GM23338 (cell line): ENCODE measurements around the gene NME5.

Experiments
- CREB1 ChIP-seq: fragments of 250-450 bp; sonication (Bioruptor Pico); IDR thresholded peaks from 2 replicates; pipeline ENCODE4 v1.5.0; 2020; ENCODE audit warnings: low read depth, mild to moderate bottlenecking, moderate library complexity
- ZNF114 ChIP-seq: fragments of 250-450 bp; sonication (Bioruptor Pico); IDR thresholded peaks from 2 replicates; pipeline ENCODE4 v1.5.0; 2020; ENCODE audit warnings: mild to moderate bottlenecking, moderate library complexity
- TF ChIP-seq, protein P1 (sequence below), 2 experiments: fragments of 200-600 bp in 1 of 2; sonication (generic) in 1 of 2; conservative IDR thresholded peaks; 2 replicates each; pipeline versions ENCODE4 v1.5.1 to v1.6.1; 2016 to 2017; ENCODE audit warnings: antibody characterized with exemption in 2 of 2, low read depth in 2 of 2, mild to moderate bottlenecking in 2 of 2, moderate library complexity in 1 of 2
- TF ChIP-seq, protein P2 (sequence below): IDR thresholded peaks from one replicate; pipeline ENCODE4 v1.6.1; 2018; ENCODE audit warnings: antibody characterized with exemption; ENCODE audit not compliant: unreplicated experiment

- TF ChIP-seq, protein P1, sequence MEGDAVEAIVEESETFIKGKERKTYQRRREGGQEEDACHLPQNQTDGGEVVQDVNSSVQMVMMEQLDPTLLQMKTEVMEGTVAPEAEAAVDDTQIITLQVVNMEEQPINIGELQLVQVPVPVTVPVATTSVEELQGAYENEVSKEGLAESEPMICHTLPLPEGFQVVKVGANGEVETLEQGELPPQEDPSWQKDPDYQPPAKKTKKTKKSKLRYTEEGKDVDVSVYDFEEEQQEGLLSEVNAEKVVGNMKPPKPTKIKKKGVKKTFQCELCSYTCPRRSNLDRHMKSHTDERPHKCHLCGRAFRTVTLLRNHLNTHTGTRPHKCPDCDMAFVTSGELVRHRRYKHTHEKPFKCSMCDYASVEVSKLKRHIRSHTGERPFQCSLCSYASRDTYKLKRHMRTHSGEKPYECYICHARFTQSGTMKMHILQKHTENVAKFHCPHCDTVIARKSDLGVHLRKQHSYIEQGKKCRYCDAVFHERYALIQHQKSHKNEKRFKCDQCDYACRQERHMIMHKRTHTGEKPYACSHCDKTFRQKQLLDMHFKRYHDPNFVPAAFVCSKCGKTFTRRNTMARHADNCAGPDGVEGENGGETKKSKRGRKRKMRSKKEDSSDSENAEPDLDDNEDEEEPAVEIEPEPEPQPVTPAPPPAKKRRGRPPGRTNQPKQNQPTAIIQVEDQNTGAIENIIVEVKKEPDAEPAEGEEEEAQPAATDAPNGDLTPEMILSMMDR (conservative IDR thresholded peaks at IDR 0.05; ENCODE audit: low read depth in 2 of 2): no peak
- TF ChIP-seq CREB1 (CRISPR knock-in tag) (no peak), ZNF114 (CRISPR knock-in tag) (no peak)
- TF ChIP-seq, protein P2, sequence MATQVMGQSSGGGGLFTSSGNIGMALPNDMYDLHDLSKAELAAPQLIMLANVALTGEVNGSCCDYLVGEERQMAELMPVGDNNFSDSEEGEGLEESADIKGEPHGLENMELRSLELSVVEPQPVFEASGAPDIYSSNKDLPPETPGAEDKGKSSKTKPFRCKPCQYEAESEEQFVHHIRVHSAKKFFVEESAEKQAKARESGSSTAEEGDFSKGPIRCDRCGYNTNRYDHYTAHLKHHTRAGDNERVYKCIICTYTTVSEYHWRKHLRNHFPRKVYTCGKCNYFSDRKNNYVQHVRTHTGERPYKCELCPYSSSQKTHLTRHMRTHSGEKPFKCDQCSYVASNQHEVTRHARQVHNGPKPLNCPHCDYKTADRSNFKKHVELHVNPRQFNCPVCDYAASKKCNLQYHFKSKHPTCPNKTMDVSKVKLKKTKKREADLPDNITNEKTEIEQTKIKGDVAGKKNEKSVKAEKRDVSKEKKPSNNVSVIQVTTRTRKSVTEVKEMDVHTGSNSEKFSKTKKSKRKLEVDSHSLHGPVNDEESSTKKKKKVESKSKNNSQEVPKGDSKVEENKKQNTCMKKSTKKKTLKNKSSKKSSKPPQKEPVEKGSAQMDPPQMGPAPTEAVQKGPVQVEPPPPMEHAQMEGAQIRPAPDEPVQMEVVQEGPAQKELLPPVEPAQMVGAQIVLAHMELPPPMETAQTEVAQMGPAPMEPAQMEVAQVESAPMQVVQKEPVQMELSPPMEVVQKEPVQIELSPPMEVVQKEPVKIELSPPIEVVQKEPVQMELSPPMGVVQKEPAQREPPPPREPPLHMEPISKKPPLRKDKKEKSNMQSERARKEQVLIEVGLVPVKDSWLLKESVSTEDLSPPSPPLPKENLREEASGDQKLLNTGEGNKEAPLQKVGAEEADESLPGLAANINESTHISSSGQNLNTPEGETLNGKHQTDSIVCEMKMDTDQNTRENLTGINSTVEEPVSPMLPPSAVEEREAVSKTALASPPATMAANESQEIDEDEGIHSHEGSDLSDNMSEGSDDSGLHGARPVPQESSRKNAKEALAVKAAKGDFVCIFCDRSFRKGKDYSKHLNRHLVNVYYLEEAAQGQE: no peak
Measured at GRCh38 chr5:138109463-138110265, 29.6 kb downstream of the NME5 start.
